ENCODE data around the gene SLC9A3.
"Not testable (repeated sequence)": the region's sequence is repeated elsewhere in the genome, so short reads cannot be mapped to it uniquely, and the experiment has no call there.

SLC9A3 gene

DNA sequence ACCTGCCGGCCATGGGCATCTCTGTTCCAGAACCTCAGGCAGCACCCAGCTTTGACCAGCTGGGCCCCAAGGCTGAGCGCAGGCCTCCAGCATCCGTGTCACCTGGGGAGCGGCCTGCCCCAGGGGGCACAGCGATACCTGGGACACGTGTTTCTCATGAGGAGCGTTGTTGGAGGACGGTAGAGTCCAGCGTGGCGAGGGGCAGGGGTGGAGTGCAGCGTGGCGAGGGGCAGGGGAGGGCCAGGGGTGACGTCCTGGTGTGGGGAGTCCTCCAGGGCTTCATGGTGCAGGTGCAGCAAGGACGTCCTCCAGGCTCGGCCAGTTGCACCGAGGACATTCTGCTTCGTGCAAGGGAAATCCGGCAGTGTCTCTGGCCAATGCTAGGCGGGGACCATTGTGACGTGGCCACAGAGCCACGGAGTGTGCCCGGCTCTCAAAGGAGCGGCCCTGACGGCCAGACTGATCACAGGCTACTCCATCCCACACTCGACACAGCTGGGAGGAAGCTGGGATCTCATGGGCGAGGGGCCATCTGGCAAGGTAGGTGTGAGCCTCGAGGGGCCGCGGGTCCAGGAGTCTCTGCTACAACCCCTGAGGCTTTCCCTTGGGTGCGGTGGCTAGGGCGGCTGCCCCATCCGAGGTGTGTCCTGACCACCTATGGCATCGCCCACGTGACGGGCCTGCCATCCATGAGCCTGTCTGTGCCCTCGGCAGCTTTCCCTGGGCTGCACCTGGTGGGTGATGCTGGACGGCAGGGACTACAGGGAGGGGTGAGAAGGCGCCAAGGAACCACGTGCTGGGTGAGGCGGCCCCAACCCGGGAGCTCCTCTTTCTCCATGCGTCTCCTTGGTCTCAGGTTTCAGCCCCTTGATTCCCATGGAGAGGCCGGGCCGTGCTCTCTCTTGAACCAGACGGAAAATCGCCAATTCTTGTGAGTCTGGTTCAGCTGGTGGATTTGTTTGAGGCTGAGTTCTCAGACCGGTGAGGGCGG lies 33.8 kb downstream of the SLC9A3 start:
- TF ChIP-seq, protein P1, sequence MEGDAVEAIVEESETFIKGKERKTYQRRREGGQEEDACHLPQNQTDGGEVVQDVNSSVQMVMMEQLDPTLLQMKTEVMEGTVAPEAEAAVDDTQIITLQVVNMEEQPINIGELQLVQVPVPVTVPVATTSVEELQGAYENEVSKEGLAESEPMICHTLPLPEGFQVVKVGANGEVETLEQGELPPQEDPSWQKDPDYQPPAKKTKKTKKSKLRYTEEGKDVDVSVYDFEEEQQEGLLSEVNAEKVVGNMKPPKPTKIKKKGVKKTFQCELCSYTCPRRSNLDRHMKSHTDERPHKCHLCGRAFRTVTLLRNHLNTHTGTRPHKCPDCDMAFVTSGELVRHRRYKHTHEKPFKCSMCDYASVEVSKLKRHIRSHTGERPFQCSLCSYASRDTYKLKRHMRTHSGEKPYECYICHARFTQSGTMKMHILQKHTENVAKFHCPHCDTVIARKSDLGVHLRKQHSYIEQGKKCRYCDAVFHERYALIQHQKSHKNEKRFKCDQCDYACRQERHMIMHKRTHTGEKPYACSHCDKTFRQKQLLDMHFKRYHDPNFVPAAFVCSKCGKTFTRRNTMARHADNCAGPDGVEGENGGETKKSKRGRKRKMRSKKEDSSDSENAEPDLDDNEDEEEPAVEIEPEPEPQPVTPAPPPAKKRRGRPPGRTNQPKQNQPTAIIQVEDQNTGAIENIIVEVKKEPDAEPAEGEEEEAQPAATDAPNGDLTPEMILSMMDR (IDR thresholded peaks at IDR 0.05; ENCODE audit: insufficient read depth, low read length, missing control alignments), result no peak
- DNase-seq (ENCODE audit: low read depth, low spot score), result no peak
- POLR2A ChIA-PET, result no interaction called here
- CTCF ChIA-PET, result no interaction called here
- no peak overlapping the region for H3K4me3 ChIP-seq (ENCODE audit: low read depth, low read length)

GRCh38 chr5:489689-490080 lies 34.6 kb downstream of the SLC9A3 start:
- POLR2A ChIA-PET, result no interaction called here
- CTCF ChIA-PET, result no interaction called here
- no peak for DNase-seq (ENCODE audit: low read depth, low spot score)
- H3K4me3 ChIP-seq (ENCODE audit: low read depth, low read length), result no peak overlapping the region
- TF ChIP-seq, protein P1 (IDR thresholded peaks at IDR 0.05; ENCODE audit: insufficient read depth, low read length, missing control alignments), result no peak

GRCh38 chr5:488744-489688 lies 35.2 kb downstream of the SLC9A3 start:
- TF ChIP-seq, protein P1 (IDR thresholded peaks at IDR 0.05; ENCODE audit: insufficient read depth, low read length, missing control alignments), result no peak
- DNase-seq (ENCODE audit: low read depth, low spot score), result no peak
- no peak overlapping the region for H3K4me3 ChIP-seq (ENCODE audit: low read depth, low read length)
- CTCF ChIA-PET, result no interaction called here
- POLR2A ChIA-PET, result no interaction called here

DNA sequence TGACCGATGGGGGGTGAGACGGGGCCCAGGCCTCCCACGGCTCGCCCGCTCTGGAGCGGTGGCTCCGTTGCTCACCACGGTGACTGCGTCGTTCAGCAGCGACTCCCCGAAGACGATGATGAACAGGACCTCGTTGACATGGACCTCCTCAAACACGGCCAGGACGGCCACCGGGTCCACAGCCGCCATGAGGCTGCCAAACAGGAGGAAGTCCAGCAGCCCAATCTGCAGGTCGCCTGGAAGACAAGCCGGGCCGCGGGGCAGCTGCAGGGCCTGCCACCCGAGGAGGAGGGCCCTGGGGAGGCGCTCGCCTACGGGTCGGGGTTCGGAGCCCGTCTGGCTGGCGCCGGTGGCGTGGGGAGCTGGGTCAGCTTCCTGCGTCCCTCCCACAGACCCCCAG lies 36.0 kb downstream of the SLC9A3 start:
- H3K4me3 ChIP-seq (ENCODE audit: low read depth, low read length), result no peak overlapping the region
- CTCF ChIA-PET, result no interaction called here
- no peak for DNase-seq (ENCODE audit: low read depth, low spot score)
- POLR2A ChIA-PET, result no interaction called here
- TF ChIP-seq, protein P1 (IDR thresholded peaks at IDR 0.05; ENCODE audit: insufficient read depth, low read length, missing control alignments), result no peak

DNA sequence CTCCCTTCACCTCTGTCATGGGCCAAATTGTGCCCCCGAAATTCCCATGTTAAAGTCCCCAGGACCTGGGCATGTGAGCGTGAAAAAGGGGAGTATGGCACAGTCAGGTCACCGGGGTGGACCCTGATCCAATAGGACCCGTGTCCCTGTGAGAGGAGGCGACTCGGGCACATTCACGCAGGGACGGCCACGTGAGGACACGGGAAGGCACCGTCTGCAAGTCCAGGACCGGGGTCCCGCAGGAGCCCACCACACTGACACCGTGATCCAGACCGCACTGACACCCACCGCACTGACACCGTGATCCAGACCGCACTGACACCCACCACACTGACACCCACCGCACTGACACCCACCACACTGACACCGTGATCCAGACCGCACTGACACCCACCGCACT lies 37.7 kb downstream of the SLC9A3 start:
- H3K4me3 ChIP-seq (ENCODE audit: low read depth, low read length); CTCF ChIA-PET; DNase-seq (ENCODE audit: low read depth, low spot score); POLR2A ChIA-PET: not testable (repeated sequence)

- ChIA-PET POLR2A (no interaction called here), CTCF (no interaction called here)
- no peak overlapping the region for H3K4me3 ChIP-seq (ENCODE audit: low read depth, low read length)
- no peak for DNase-seq (ENCODE audit: low read depth, low spot score)
- TF ChIP-seq, protein P1 (IDR thresholded peaks at IDR 0.05; ENCODE audit: insufficient read depth, low read length, missing control alignments), result no peak
These were observed 38.2 kb downstream of the SLC9A3 start for GRCh38 chr5:485946-486491.
